Measurements from ENCODE around the gene AP1M2.

AP1M2 gene

DNA sequence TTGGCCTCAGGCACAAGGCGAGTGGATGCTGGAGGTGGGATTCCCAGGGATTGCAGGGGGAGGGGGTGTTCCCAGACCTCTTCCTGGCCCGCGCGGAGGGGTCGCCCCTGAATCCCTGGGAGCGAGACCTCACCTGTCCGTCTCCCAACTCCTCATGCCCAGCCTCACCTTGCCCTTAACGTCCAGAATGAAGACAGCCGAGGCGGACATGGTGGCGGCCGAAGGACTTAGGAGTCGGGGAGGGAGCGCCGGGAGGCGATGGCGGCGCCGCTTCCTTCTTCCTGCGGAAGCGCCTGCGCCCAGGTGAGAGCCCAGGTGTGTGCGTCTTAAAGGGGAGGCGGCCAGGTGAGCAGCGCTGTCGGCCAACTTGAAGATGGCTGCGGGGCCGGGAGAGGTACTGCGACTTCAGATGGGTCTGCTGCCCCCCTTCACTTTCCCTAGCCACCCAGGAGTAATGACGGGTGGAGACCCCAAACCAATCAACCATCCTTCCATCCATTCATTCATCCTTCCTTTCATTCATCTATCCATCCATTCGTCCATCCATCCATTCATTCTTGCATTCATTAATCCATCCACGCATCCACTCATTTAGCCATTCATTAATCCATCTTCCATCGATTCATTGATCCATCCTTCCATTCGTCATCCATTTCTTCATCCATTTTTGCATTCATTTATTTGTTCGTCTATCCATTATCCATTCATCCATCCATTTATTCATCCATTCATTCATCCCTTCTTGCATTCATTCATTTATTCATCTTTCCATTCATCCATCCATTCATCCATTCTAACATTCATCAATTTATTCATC, at the start of gene AP1M2:
Gene AP1M2, minus strand, starts transcription at position 291 of the 817 bp plus-strand sequence. Its CDS starts 81 bp downstream, at position 210.
- no peak for DNase-seq (ENCODE audit: low read depth in 3 of 3)

DNA sequence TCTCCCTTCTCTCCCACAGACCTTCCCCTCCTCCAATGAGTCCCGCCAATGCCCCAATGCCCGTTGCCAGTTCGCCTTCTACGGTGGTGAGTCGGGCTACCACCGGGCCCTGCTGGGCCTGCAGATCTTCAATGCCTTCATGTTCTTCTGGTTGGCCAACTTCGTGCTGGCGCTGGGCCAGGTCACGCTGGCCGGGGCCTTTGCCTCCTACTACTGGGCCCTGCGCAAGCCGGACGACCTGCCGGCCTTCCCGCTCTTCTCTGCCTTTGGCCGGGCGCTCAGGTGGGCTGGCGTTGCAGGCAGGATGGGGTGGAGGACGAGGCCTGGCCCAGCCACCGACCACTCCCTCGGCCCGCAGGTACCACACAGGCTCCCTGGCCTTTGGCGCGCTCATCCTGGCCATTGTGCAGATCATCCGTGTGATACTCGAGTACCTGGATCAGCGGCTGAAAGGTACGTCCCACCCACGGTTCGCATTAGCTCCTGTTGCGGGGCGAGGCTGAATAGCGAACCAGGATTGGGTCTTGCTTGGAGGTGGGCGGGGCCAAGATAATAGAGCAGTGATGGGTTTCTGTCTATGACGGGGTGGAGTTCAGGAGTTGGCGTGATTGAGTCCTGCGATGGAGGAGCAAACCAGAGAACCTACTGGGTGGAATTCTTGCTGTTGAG, 49.3 kb upstream of the AP1M2 start:
- DNase-seq (ENCODE audit: low read depth in 3 of 3) = no peak

DNA sequence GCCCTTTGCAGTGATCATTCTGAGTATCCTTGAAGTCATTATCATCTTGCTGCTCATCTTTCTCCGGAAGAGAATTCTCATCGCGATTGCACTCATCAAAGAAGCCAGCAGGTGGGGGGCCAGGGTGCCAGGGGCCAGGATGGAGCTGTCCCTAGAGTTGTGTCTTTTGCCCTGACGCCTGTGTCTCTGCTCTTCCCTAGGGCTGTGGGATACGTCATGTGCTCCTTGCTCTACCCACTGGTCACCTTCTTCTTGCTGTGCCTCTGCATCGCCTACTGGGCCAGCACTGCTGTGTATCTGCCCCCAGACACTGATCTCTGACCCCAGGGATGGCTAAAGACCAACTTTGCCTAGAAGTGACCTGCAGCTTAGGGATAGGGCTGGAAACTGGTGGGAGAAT, 47.9 kb upstream of the AP1M2 start:
- DNase-seq (ENCODE audit: low read depth in 3 of 3) = no peak

DNA sequence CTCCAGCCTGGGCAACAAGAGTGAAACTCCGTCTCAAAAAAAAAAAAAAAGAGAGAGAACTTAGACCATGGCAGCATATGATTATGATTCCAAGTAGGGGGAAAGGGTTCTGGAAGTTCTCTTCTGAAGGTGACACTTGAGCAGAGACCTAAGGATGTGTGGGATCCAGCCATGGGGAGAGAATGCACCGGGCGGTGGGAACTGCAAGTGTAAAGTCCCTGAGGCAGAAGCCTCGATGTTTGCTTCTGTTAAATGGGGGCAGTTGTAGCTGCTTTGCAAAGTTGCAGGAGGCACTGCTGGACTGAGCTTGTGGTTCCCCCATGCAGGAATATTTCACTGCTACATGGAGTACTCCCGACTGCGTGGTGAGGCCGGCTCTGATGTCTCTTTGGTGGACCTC, 47.3 kb upstream of the AP1M2 start:
- no peak for DNase-seq (ENCODE audit: low read depth in 3 of 3)

DNA sequence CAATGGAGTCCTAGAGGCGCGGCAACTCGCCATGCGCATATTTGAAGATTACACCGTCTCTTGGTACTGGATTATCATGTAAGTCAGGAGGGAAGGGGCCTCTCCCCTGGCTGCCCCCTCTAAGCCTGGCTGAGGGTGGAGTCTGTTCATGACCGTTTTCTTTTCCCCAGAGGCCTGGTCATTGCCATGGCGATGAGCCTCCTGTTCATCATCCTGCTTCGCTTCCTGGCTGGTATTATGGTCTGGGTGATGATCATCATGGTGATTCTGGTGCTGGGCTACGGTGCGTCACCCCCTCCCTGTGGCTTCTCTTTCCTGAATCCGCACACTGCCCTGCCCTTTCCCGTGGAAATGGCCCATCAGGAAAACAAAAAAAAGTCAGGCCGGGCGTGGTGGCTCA, 44.8 kb upstream of the AP1M2 start:
- no peak for DNase-seq (ENCODE audit: low read depth in 3 of 3)

DNA sequence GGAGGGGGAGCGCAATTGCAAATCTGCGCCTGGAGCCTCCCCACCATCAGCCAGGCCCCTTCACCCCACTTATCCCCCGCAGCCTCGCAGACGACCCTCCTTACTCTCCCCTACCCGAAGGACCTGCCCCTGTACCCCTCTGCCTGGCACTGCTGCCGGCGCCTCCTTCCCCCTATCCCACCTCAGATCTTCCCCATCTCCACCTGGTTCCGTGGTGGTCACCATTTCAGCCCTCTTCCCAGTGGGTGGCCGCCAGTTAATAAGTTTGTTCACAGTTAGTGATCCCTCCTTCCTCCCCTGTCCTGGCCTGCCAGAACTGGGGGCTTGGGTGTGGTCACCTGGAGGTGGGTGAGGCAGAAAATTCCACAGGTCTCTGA, 38.6 kb upstream of the AP1M2 start:
- no peak for DNase-seq (ENCODE audit: low read depth in 3 of 3)

DNA sequence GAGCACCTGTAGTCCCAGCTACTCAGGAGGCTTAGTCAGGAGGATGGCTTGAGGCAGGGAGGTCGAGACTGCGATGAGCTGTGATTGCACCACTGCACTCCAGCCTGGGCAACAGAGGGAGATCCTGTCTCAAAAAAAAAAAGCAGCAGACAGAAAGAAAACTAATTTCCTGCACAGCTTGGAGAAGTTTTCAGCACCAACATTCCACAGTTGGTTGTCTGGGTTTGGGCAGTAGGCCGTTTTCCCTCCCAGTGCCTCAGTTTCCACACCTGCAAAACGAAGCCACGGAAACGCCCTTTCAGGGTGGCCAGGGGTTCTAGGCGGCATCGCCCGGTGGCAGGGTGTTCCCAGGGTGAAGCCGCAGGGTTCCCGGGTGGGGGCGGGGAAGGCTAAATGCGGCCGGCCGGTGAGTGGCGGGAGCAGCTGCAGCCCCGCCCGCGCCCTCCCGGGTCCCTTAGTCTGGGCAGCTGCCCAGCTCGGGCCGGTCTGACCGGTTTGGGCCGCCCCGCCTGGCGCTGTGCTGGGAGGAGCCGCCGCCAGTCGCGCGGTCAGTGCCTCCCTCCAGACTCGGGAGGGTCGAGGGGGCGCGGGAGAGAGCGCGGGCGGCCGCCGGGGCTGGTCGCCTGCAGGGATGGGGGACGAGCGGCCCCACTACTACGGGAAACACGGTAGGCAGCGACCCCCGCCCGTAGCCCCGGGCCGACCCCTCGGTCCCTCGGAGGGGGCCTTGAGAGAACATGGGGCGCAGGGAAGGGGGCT, 38.1 kb upstream of the AP1M2 start, which contains the start of gene SLC44A2:
Gene SLC44A2, plus strand, starts transcription at position 551 of the 759 bp plus-strand sequence. Its CDS starts 81 bp downstream, at position 632.
- DNase-seq (ENCODE audit: low read depth in 3 of 3) = no peak

DNA sequence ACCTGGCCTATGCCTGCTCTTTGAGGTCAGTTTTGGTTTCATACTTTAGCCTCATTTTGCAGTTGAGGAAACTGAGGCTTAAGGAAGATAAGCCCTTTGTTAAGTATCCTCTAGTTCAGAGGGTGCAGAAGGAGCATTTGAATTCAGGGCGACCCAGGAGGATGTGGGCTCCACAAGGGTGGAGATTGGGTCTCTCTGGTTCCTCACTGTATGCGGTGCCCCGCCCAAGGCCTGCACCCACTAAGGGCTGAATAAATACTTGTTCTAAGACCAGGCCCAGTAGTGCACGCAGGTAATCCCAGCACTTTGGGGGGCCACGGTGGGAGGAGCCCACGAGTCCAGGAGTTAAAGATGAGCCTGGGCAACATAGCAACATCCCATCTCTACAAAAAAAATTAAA, 37.5 kb upstream of the AP1M2 start:
- DNase-seq (ENCODE audit: low read depth in 3 of 3) = no peak

DNA sequence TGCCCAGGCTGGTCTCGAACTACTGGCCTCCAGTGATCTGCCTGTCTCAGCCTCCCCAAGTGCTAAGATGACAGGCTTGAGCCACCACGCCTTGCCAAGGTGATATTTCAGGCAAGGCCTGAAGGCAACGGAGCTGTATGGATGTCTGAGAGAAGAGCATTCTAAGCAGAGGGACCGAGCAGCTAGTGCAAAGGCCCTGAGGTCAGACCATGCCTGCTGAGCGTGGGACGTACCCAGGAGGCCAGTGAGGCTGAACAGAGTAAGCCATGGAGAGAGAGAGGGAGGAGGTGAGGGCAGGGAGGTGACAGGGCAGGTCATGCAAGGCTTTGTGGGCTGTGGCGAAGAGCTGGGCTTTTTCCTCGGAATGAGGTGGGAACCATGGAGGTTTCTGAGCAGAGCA, 34.9 kb upstream of the AP1M2 start:
- no peak for DNase-seq (ENCODE audit: low read depth in 3 of 3)

DNA sequence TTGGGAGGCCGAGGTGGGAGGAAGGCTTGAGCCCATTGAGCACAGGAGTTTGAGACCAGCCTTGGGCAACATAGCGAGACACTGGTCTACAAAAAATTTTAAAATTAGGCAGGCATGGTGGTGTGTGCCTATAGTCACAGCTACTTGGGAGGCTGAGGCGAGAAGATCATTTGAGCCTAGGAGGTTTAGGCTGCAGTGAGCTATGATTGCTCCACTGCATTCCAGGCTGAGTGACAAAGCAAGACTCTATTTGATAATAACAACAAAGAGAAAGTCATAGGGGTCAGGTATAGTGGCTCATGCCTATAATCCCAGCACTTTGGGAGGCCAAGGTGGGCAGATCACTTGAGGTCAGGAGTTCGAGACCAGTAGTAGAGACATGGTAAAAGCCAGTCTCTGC, 33.7 kb upstream of the AP1M2 start:
- no peak for DNase-seq (ENCODE audit: low read depth in 3 of 3)

DNA sequence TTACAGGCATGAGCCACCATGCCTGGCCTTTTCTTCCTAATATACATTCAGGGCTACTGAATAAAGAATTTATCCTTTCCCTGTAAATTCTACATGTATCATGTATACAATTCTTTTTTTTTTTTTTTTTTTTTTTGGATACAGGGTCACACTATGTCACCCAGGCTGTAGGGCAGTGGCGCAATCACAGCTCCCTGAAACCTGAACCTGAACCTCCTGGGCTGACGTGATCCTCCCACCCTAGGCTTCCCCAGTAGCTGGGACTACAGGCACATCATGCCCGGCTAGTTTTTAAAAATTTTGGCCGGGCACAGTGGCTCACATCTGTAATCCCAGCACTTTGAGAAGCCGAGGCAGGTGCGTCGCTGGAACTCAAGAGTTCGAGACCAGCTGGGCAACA, 31.7 kb upstream of the AP1M2 start:
- DNase-seq (ENCODE audit: low read depth in 3 of 3) = no peak

DNA sequence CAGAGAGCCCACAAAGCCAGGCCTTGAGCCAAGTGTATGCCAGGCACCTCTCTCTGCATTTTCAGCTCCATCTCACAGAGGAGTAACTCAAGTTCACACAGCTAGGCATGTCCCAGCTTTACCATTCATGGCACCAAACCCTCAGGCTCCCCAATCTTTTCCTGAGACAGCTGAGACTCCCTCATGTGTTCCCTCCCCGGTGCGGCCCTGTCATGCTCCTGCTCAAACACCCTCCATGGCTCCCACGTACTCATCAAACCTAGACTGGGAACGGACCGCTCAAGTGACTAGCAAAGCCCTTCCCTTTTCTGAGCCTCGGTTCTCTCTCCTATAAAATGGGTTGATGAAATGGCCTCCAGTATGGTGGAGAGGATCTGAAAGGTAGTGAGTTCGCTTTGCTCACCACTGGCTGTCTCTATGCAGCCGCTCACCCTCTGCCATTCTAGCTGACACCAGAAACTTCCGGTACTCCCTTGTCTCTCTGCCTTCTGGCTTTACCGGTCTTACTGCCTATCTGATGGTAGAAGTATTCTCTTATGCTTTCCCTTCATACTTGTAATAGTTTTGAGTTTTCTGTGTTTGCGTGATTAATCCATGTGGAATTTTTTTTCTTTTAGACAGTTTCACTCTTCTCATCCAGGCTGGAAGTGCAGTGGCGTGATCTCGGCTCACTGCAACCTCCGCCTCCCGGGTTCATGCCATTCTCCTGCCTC, 30.5 kb upstream of the AP1M2 start:
- no peak for DNase-seq (ENCODE audit: low read depth in 3 of 3)

DNA sequence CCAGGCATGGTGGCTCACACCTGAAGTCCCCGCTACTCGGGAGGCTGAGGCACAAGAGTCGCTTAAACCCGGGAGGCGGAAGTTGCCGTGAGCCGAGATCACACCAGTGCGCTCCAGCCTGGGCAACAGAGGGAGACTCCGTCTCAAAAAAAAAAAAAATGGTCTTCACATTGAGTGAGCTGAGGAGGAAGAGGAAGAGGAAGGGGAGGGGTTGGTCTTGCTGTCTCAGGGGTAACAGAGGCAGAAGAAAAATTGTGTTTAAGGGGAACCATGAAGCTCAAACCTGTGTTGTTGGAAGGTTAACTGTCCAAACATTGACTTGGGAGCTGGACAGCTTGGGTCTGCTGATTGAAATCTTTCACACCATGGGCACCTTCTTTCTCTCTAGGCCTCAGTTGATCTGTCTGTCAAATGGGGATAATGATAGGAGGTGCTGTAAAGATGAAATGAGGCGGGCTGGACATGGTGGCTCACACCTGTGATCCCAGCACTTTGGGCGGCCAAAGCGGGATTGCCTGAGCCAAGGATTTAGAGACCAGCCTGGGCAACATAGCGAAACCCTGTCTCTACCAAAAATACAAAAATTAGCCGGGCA, 28.4 kb upstream of the AP1M2 start:
- DNase-seq (ENCODE audit: low read depth in 3 of 3) = no peak

DNA sequence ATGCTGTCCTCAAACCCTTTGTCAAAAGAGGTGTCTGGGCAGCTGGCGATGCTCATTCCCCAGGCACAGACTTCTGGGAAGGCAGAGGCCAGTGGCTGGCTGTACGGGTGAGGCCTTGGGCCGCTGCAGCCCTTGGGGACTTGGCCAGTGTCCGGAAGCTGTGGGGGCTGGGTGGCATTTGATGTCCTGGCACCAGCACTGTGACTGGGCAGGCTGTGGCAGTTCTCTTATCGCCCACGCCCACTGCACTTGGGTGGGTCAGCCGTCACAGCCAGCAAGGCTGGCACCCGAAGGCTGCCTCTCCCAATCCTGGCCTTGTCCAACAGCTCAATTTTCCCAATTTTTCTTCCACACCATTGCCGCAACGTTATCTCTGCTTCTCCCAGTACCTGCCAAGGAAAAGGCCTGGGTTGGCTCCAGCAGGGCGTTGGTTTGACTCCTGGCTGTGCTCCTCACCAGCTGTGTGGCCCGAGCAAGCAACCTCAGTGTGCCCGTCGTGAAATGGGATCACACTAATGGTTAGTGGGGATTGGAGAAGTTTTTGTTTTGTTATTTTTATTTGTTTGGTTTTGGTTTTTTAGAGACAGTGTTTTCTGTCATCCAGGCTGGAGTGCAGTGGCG, 25.5 kb upstream of the AP1M2 start:
- DNase-seq (ENCODE audit: low read depth in 3 of 3) = no peak

DNA sequence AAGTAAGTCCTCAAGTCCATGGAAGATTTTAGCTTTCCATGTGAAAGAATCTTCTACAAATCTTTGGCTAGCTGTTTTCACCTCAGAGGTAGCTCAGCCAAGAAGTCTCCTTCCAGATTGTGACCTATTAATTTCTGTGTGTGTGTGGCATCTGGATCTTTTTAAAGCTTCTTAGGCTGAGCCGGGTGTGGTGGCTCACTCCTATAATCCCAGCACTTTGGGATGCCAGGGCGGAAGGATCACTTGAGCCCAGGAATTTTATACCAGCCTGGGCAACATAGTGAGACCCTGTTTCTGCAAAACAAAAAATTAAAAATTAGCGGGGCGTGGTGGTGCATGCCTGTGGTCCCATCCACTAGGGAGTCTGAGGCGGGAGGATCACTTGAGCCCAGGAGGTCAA, 24.8 kb upstream of the AP1M2 start:
- no peak for DNase-seq (ENCODE audit: low read depth in 3 of 3)

DNA sequence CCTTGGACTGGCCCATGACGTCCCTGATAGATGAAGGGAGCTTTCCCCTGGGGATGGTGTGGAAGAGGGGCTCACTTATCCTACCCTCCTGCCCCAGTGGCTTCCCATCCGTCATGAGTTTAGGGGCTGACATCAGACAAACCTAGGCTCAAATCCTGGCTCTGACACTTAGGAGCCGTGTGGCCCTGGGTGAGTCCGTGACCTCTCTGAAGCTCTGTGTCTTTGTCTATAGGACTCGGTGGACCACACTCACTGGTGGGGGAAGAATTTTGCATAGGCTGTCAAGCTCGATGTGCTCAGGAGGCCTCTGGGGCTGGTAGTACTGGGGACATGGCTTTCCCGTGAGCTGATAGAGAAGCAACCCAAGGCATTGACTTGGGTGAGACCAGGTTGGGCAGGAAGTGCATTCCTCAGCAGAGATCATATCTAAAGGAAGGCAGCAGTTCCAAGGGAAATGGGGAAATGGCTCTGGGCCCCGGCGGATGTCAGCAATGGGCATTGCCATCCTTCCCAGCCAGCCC, 17.4 kb upstream of the AP1M2 start:
- no peak for DNase-seq (ENCODE audit: low read depth in 3 of 3)

DNA sequence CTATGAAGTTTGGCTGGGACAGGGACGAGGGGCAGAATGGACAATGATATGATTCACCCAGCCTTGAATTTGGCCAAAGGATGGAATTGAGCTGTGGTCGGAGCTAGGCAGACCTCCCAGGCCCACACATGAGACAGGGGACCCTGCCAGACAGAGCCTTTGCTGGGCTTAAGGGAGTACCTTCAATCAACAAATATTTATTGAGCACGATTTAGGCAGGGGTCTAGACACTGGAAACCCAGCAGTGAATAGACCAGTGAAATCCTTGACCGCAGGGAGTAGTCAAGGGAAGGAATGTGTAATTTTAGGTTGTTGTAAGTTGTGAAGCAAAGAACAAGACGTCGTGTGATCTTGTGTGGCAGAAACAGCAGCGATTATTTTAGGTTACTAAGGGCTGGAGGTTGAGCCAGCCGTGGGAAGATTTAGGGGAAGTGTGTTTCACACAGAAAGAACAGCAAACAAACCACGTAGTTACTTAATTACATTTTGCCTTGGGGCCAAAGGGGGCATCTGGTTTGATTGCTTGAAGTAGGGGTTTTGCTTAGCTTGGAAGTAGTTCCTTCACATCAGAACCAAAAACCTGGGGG, 16.9 kb upstream of the AP1M2 start:
- peak in 1 of 3 experiments; percentile 22 for DNase-seq (ENCODE audit: low read depth in 3 of 3)

DNA sequence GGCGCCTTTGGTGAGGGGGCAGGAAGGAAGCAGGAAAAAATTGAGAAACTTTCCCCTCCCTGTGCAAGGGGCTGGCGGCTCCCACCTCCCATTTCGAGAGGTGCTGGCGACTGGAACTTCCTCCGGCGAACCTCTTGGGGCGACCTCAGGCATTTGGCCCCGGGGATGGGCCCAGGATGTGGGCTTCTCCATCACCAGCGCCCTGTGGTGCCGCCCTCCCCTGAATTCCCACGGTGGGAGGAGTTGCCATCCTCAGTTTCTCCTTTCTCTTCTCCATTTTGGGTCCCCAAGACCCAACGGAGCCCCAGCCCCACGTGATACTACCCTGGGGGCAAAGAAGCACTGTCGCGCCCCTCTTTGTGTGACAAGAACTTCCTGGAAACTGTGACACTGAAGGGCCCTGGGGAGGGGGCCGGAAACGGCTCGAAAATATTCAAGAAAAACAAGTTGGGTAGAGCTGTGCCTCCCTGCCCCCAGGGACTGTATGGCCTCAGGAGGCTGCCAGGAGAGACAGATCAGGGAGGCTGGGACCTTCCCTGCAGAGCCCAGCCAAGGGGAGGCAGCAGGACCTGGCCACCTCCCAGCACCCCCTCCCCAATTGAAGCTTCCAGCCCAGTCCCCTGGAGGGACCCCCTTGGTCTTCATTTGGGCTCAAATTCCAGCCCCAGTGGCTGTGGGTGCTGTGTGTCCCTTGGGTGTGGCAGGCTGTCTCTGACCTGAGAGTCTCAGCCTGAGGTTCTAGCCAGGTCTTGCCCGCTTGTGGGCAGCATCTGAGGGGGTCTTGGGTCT, 16.2 kb upstream of the AP1M2 start:
- peak; percentile 56 to 73 (median 59) for DNase-seq (ENCODE audit: low read depth in 3 of 3)

DNA sequence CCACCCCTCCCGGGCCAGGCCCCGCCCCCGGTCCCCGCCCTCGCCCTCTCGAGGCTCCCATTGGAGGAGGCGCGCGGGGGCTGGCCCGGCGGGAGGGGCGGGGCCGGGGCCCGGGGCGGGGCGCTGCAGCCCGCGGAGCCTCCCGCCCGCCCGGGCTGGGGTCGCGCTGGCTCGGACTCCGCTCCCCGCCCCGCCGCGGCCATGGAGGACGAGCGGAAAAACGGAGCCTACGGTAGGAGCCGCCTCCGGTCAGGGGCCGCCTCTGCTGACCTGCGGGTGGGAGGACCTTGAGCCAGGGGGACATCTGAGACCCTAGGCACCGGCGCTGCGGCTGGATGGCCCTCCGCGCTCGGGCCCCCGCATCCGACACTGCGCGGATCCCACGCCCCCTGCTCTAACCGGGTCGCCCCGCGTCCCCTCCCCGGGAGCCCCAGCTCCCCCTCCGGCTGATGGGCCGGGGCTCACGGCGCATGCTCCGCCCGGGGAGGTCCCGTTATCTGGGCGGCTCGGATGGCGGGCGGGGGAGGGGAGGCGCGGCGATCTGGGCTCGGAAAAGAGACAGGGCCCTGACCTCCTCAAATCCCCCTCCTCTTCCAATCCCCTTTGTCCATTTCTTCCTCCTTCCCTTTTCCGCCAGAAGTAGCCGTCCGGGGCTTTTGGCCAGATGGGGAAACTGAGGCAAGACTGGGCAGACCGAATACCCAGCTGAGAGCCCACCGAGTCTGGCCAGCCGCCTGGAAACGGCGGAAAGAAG, 15.4 kb upstream of the AP1M2 start:
- DNase-seq (ENCODE audit: low read depth in 3 of 3) = peak; percentile 67 to 91 (median 82)

Data from stimulated activated CD4-positive, alpha-beta T cell treated with anti-CD3 and anti-CD28 coated beads, TNF-alpha, amount 100 ng/mL, for 24 hours (primary cell).